HG03159 (cell line): ENCODE results near the gene IP6K3.
A peak's percentile ranks its signal among the peaks of the same experiment; 100 is the strongest.

Source experiments
- ATAC-seq: cut with Tn5 transposase; IDR thresholded peaks from one replicate; pipeline ENCODE4 v1.9.1; 2021; ENCODE audit warnings: mild to moderate bottlenecking, moderate library complexity; ENCODE audit not compliant: unreplicated experiment

The IP6K3 gene

GRCh38 chr6:33746651-33747100 lies at the start of gene IP6K3:
Gene IP6K3 (minus strand): TSS chr6:33746905. CDS start chr6:33735476, 11,429 bp downstream.
- ATAC-seq, result no peak

- ATAC-seq, result no peak
These were observed 48.4 kb upstream of the IP6K3 start for GRCh38 chr6:33794910-33795623.

GRCh38 chr6:33792981-33793380 lies 46.3 kb upstream of the IP6K3 start:
- ATAC-seq, result no peak

DNA sequence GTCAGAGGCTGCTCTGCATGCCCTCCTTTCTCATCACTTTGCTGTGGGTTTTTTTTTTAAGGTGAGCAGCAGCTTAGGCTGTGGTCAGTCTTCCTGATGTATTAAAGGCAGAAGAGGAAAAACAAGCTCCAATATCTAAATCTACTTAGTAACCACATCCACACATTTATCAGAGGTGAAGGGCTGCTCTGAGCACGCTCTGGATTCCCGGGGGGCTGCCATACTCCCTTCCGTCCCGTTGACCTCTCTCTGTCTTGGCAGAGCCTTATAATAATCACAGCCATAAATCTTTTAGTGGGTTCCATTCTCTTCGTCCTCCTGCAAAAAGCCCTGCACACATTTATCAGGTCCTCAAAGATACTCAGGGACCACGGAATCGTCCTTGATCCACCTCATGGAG lies 44.9 kb upstream of the IP6K3 start:
- no peak for ATAC-seq

DNA sequence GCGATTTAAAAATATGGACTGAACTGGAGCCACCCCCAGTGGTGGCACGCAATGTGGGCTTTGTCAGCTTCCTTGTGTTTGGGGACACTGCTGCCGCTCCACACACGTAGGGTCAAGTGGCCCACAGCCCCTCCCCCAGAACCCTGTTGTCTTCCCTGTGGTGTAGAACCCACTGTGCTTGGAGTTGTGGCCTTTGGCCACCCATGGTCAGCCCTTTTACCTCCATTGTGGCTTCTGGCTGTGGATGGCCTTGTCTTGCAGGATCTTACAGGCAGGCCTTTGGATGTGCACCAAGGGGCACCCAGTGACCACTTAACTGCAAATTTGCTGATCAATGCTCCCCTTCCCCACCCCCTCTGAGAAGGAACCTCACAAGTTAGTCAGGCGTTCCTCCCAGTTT lies 44.2 kb upstream of the IP6K3 start:
- no peak for ATAC-seq

DNA sequence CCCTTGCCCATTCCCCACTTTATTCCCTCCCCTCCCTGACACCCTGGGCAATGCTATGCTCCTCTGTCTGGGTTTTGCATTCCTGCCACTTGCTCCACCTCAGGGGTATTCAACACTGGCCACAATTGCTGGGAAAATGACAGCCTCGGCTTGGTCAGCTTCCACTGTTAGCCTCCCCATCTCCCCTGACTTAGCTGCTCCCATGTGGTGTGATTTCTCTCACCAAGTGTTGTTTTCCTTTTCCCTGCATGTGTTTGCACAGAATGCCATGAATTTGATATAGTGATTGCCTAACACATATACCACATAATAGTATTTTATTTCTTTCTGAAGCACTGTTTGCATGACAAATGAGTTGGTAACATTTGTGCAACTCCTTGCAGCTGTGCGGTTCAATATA lies 43.7 kb upstream of the IP6K3 start:
- ATAC-seq, result no peak

GRCh38 chr6:33789550-33789895 lies 42.8 kb upstream of the IP6K3 start:
- no peak for ATAC-seq

- peak; percentile 80 for ATAC-seq
These were observed 42.2 kb upstream of the IP6K3 start, which contains the start of gene LEMD2 for GRCh38 chr6:33788694-33789549. Gene LEMD2 (minus strand): TSS chr6:33789130. CDS start chr6:33789116, 14 bp downstream.

DNA sequence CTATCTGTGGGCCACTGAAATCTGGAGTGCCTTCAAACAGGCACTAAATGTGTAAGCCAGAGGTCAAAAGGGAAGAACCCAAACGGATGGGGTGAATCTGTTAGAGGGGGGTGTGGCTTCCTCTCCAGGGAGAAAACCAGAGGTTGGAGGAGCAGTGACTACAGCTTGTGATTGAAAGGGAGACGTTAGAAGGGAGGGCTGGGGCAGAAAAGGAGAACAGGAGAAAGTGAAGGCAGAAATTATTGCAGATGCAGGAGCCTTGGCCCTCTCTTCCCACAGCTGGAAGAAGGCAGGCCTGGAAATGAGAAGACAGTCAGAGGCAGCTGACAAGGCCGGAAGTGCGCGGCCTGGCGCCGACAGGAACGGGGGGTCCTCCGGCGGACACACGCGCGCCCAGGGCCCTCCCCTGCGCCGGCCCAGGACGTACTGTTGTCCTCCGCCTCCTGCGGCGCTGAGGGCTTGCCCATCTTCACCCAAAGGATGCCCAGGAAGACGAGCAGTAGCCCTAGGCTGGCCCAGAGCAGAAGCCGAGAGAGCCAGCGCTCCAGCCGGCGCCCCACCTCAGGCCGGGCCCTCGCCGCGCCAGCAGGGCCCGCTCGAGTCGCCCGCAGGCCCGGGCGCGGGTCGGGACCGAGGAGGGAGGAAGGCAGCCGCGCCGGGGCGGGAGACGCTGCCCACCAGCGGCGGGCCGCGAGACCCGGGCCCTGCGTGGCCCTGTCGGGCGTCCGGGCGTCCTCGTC lies 41.4 kb upstream of the IP6K3 start:
- peak; percentile 40 for ATAC-seq

DNA sequence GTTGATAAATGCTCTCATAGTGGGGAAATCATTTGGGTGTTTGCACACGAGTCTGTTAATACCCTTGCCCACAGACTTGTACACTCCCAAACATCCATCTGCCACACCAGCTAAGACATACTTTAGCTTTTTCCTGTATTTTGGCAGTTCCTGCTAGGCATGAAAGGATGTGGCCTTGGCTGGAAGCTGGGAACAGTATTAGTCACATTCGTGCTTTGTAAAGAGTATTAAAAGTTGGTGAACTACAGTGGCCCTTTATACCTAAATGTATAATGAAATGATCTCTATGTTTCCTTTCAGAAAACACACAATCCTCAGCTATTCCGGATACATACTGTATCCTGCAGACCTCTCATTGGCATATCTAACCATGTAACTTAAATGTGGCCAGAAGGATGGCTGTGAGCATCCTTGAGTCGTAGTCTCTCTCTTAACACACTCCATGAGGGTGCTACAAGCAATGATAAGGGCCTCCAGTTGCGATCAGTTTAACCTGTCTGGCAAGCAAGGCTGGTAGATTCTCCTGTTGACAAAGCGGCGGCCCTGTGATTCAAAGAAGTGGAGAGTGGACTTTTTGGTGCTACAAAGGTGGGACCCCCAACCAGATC lies 40.7 kb upstream of the IP6K3 start:
- ATAC-seq, result no peak

DNA sequence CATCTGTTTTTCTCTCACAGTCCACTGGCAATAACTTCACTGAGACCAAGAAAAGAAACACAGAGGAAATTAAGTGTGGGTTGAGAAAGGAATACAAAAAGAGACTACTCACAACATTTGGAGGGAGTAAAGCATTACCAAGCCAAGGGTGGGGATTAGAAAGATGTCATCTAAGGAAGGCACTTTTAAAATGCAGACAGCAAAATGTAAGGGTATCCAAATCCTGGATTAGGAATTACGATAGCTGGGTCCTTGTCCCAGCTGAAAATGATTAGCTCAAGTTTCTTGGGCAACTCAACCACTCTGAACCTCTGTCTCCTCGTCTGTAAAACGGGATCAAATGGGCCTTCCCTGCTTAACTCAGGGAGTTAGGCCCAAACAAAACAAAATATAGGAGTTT lies 40.0 kb upstream of the IP6K3 start:
- ATAC-seq, result no peak

GRCh38 chr6:33785778-33786177 lies 39.1 kb upstream of the IP6K3 start:
- no peak for ATAC-seq

GRCh38 chr6:33784787-33785186 lies 38.1 kb upstream of the IP6K3 start:
- no peak for ATAC-seq

GRCh38 chr6:33783781-33784520 lies 37.2 kb upstream of the IP6K3 start:
- no peak for ATAC-seq

- no peak for ATAC-seq
These were observed 35.9 kb upstream of the IP6K3 start for GRCh38 chr6:33782561-33782960.

GRCh38 chr6:33781131-33781975 lies 34.6 kb upstream of the IP6K3 start:
- ATAC-seq, result no peak

DNA sequence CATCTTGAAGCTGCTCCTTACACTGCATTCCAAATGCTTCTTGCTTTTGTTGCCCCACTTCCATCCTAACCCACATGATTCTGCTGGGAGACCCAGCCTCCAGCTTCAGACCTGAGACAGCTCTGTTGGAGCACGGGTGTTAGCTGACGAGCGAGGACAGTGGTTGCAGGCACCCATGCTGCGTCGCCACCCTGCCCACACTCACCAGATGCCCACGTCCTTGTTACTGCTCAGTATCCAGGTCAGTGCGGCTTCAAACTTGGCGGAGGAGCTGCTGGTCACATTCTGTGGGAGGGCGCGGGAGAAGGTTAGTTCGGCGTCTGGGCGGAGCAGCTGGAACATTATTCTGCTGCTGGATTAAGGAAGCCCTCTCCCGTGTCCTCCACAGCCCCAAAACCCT lies 33.2 kb upstream of the IP6K3 start:
- no peak for ATAC-seq

GRCh38 chr6:33779290-33779689 lies 32.6 kb upstream of the IP6K3 start:
- no peak for ATAC-seq

DNA sequence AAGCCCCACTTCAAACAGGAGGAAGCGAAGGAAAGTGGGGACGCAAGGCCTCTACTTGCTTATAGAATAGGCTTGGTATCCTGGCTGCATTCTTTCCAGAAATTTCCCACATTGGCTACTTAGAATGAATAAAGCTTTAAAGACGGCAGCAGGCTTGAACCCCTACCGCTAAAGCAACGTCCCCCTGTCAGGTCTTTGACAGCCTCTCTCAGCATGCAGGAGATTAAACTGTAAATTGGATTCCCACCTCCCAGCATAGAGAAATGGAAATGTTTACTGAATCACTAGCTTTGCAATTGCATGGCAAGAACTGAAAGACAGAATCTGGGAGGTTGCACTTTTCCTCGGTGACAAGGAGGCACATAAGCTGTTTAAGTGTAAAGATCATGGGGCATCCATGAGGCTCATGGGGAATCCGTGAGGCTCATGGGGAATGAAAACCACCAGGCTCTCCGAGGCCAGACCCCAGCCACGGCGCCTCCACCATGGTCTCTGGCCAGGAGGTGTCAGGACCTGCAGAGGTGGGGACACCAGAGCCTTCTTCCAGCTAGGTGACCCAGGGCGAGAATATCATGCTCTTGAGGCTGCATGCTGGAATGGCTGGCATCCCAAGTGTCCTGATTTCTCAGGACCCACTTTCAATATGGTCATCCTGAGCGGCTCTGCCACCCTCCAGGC lies 31.9 kb upstream of the IP6K3 start:
- no peak for ATAC-seq
